HepG2 (cell line): ENCODE measurements around the gene CAST. TPM values are rescaled to one million over a fixed set of nuclear protein-coding genes. Genes with fewer than 3 reads are reported as not detected.
A peak's percentile ranks its signal among the peaks of the same experiment; 100 is the strongest.

Experiments
- CEBPB ChIP-seq: IDR thresholded peaks from 2 replicates; pipeline ENCODE4 v1.6.1; 2011; ENCODE audit warnings: low read depth, low read length, improper control_type of control experiment, borderline replicate concordance
- EHMT2 ChIP-seq: fragments of 200-600 bp; sonication (generic); IDR thresholded peaks from 2 replicates; pipeline ENCODE4 v1.7.0; 2017; ENCODE audit warnings: antibody characterized with exemption, low read depth, low read length, borderline replicate concordance
- GZF1 ChIP-seq: sonication (generic); formaldehyde crosslinking; IDR thresholded peaks from 2 replicates; pipeline ENCODE4 v1.5.1; 2020; ENCODE audit warnings: mild to moderate bottlenecking, missing genetic modification reagents
- KDM6A ChIP-seq: IDR thresholded peaks from 2 replicates; pipeline ENCODE4 v1.6.1; 2016; ENCODE audit warnings: low read depth
- KLF9 ChIP-seq: IDR thresholded peaks from 2 replicates; pipeline ENCODE4 v1.6.1; 2016; ENCODE audit warnings: low read depth
- NCOA2 ChIP-seq: sonication (generic); formaldehyde crosslinking; IDR thresholded peaks from 2 replicates; pipeline ENCODE4 v1.8.0; 2022; ENCODE audit warnings: inconsistent platforms
- PTBP1 ChIP-seq: fragments of 200-400 bp; formaldehyde crosslinking; IDR thresholded peaks from 2 replicates; pipeline ENCODE4 v1.6.1; 2018; ENCODE audit warnings: low read length, low read depth; ENCODE audit not compliant: poor library complexity, severe bottlenecking
- RXRA ChIP-seq: sonication (generic); formaldehyde crosslinking; IDR thresholded peaks from 2 replicates; pipeline ENCODE4 v1.5.1; 2020; ENCODE audit warnings: missing genetic modification reagents
- SAFB2 ChIP-seq: sonication (generic); formaldehyde crosslinking; IDR thresholded peaks from 2 replicates; pipeline ENCODE4 v1.5.1; 2020; ENCODE audit warnings: missing genetic modification reagents, low read depth, mild to moderate bottlenecking, borderline replicate concordance
- YEATS2 ChIP-seq: sonication (generic); formaldehyde crosslinking; IDR thresholded peaks from 2 replicates; pipeline ENCODE4 v1.4.0; 2020; ENCODE audit warnings: missing genetic modification reagents, borderline replicate concordance
- YY1 ChIP-seq: IDR thresholded peaks from 2 replicates; pipeline ENCODE4 v1.6.1; 2011; ENCODE audit warnings: low read length, low read depth, moderate library complexity, mild to moderate bottlenecking; ENCODE audit not compliant: insufficient read depth, insufficient replicate concordance
- ZNF407 ChIP-seq: sonication (generic); formaldehyde crosslinking; IDR thresholded peaks from one replicate; pipeline ENCODE4 v1.5.1; 2020; ENCODE audit warnings: mild to moderate bottlenecking, missing genetic modification reagents; ENCODE audit errors: not compliant biosample characterization
- ZNF597 ChIP-seq: sonication (generic); formaldehyde crosslinking; IDR thresholded peaks from 2 replicates; pipeline ENCODE4 v1.5.0; 2020; ENCODE audit warnings: missing genetic modification reagents
- ZSCAN20 ChIP-seq: sonication (generic); formaldehyde crosslinking; IDR thresholded peaks from 2 replicates; pipeline ENCODE4 v1.4.0; 2020; ENCODE audit warnings: missing genetic modification reagents, mild to moderate bottlenecking, borderline replicate concordance
- ZSCAN29 ChIP-seq: sonication (generic); formaldehyde crosslinking; conservative IDR thresholded peaks from 2 replicates; pipeline ENCODE4 v1.4.0; 2020; ENCODE audit warnings: mild to moderate bottlenecking, missing genetic modification reagents
- polyA plus RNA-seq, 8 experiments: library from polyadenylated mRNA; depleted of rRNA in 3 of 8; stranded (reverse) in 7 of 8; unstranded in 1 of 8; fragments of >200 nt; fragmentation: Illumina TruSeq in 4 of 8; extraction: Trizol in 4 of 8; gene quantifications; 2 replicates each; pipeline versions ENCODE4 v1.2.1 to v1.2.3, GENCODE V29; 2011 to 2016; ENCODE audit warnings: low read depth in 4 of 8, missing spikeins in 1 of 8, mixed read lengths in 1 of 8; ENCODE audit not compliant: insufficient read depth in 1 of 8
- total RNA-seq, 5 experiments: library from RNA; depleted of rRNA; stranded (reverse); fragments of >200 nt; fragmentation: Illumina TruSeq; extraction: Trizol; gene quantifications; 2 replicates each; pipeline ENCODE4 v1.2.3, GENCODE V29; 2016; ENCODE audit warnings: low read depth in 1 of 5
- TF ChIP-seq, protein P1 (sequence below): sonication (generic); formaldehyde crosslinking; IDR thresholded peaks from 2 replicates; pipeline ENCODE4 v1.8.0; 2022; ENCODE audit warnings: mild to moderate bottlenecking, missing genetic modification reagents; ENCODE audit not compliant: insufficient replicate concordance
- TF ChIP-seq, protein P2 (sequence below): IDR thresholded peaks from 2 replicates; pipeline ENCODE4 v1.6.1; 2016; ENCODE audit warnings: control low read depth

CAST gene
- total and polyA plus RNA-seq, 2 of the 13 experiments (the other 11 are each of a cell fraction or from before 2014, with no cell fraction given) = 42.1 to 67.6 TPM

GRCh38 chr5:96702503-96703383 is 40.6 kb downstream of the CAST start (continued):
- TF ChIP-seq ZNF407 (CRISPR knock-in tag) = peak; percentile 62
- peak; percentile 1; the same call in 1 of the 2 replicates for TF ChIP-seq RXRA (CRISPR knock-in tag)
- peak; percentile 14 for TF ChIP-seq YY1
- TF ChIP-seq YEATS2 (CRISPR knock-in tag) = no peak
- no peak; the same call in none of the 2 replicates for TF ChIP-seq SAFB2 (CRISPR knock-in tag)
- TF ChIP-seq EHMT2 = no peak
- TF ChIP-seq NCOA2 (CRISPR knock-in tag) = no peak
- TF ChIP-seq ZNF597 = no peak
- TF ChIP-seq ZSCAN20 (CRISPR knock-in tag) = no peak
- TF ChIP-seq, protein P1, sequence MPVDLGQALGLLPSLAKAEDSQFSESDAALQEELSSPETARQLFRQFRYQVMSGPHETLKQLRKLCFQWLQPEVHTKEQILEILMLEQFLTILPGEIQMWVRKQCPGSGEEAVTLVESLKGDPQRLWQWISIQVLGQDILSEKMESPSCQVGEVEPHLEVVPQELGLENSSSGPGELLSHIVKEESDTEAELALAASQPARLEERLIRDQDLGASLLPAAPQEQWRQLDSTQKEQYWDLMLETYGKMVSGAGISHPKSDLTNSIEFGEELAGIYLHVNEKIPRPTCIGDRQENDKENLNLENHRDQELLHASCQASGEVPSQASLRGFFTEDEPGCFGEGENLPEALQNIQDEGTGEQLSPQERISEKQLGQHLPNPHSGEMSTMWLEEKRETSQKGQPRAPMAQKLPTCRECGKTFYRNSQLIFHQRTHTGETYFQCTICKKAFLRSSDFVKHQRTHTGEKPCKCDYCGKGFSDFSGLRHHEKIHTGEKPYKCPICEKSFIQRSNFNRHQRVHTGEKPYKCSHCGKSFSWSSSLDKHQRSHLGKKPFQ (CRISPR knock-in tag) = peak; percentile 79
- no peak for TF ChIP-seq KDM6A (CRISPR knock-in tag)
- TF ChIP-seq PTBP1 = no peak
- no peak for TF ChIP-seq KLF9 (CRISPR knock-in tag)
- no peak for TF ChIP-seq ZSCAN29 (CRISPR knock-in tag)
- TF ChIP-seq, protein P2, sequence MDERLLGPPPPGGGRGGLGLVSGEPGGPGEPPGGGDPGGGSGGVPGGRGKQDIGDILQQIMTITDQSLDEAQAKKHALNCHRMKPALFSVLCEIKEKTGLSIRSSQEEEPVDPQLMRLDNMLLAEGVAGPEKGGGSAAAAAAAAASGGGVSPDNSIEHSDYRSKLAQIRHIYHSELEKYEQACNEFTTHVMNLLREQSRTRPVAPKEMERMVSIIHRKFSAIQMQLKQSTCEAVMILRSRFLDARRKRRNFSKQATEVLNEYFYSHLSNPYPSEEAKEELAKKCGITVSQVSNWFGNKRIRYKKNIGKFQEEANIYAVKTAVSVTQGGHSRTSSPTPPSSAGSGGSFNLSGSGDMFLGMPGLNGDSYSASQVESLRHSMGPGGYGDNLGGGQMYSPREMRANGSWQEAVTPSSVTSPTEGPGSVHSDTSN (CRISPR knock-in tag) = no peak
- TF ChIP-seq CEBPB = no peak
- no peak for TF ChIP-seq GZF1 (CRISPR knock-in tag)
